Neural cell (in vitro differentiated cells): ENCODE measurements around the gene PIK3R1.
A peak's percentile ranks its signal among the peaks of the same experiment; 100 is the strongest.

Experiments
- EP300 ChIP-seq: fragments of 450-650 bp; conservative IDR thresholded peaks from 2 replicates; pipeline ENCODE4 v1.6.1; 2014; ENCODE audit warnings: antibody characterized with exemption, mild to moderate bottlenecking, moderate library complexity; ENCODE audit not compliant: poor library complexity, severe bottlenecking
- EZH2 ChIP-seq: fragments of 200-600, 300-800 bp; shearing (Covaris generic), sonication (generic); IDR thresholded peaks from 2 replicates; pipeline ENCODE4 v1.6.1; 2014; ENCODE audit warnings: antibody characterized with exemption, low read length, borderline replicate concordance, mild to moderate bottlenecking; ENCODE audit not compliant: insufficient read depth, poor library complexity, severe bottlenecking
- MXI1 ChIP-seq: fragments of 450-650 bp; conservative IDR thresholded peaks from 2 replicates; pipeline ENCODE4 v1.6.1; 2014; ENCODE audit warnings: antibody characterized with exemption, mild to moderate bottlenecking; ENCODE audit not compliant: poor library complexity, severe bottlenecking
- TAF1 ChIP-seq: IDR thresholded peaks from 2 replicates; pipeline ENCODE4 v1.6.1; 2012; ENCODE audit warnings: low read depth
- TF ChIP-seq, protein P1 (sequence below): fragments of 450-650 bp; IDR thresholded peaks from 2 replicates; pipeline ENCODE4 v1.5.1; 2014; ENCODE audit warnings: antibody characterized with exemption, mild to moderate bottlenecking, moderate library complexity; ENCODE audit not compliant: poor library complexity, severe bottlenecking

- TF ChIP-seq, protein P1, sequence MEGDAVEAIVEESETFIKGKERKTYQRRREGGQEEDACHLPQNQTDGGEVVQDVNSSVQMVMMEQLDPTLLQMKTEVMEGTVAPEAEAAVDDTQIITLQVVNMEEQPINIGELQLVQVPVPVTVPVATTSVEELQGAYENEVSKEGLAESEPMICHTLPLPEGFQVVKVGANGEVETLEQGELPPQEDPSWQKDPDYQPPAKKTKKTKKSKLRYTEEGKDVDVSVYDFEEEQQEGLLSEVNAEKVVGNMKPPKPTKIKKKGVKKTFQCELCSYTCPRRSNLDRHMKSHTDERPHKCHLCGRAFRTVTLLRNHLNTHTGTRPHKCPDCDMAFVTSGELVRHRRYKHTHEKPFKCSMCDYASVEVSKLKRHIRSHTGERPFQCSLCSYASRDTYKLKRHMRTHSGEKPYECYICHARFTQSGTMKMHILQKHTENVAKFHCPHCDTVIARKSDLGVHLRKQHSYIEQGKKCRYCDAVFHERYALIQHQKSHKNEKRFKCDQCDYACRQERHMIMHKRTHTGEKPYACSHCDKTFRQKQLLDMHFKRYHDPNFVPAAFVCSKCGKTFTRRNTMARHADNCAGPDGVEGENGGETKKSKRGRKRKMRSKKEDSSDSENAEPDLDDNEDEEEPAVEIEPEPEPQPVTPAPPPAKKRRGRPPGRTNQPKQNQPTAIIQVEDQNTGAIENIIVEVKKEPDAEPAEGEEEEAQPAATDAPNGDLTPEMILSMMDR = peak; percentile 17
- TF ChIP-seq EP300 = no peak
- TF ChIP-seq EZH2 = no peak
- no peak for TF ChIP-seq TAF1
- no peak for TF ChIP-seq MXI1
Observed at GRCh38 chr5:68216245-68217046, 890 bp downstream of the PIK3R1 start.
